HG02973 (cell line): ENCODE data around the gene JKAMP.
"Not testable (repeated sequence)": the region's sequence is repeated elsewhere in the genome, so short reads cannot be mapped to it uniquely, and the experiment has no call there.

Experiments
- ATAC-seq: cut with Tn5 transposase; IDR thresholded peaks from one replicate; pipeline ENCODE4 v1.9.1; 2021; ENCODE audit warnings: moderate library complexity; ENCODE audit not compliant: unreplicated experiment

The JKAMP gene

GRCh38 chr14:59483819-59484638 lies at the start of gene JKAMP, which contains the start of gene L3HYPDH:
Gene JKAMP, plus strand, starts transcription at chr14:59484517. Its CDS starts 73 bp downstream, at chr14:59484590.
Gene L3HYPDH, minus strand, starts transcription at chr14:59484408. Its CDS starts 92 bp downstream, at chr14:59484316.
- ATAC-seq = peak; percentile 86

GRCh38 chr14:59435101-59435500 lies 49.2 kb upstream of the JKAMP start:
- no peak for ATAC-seq

- no peak for ATAC-seq
These were observed 48.3 kb upstream of the JKAMP start for GRCh38 chr14:59435987-59436386.

GRCh38 chr14:59438195-59438647 lies 46.1 kb upstream of the JKAMP start:
- ATAC-seq = no peak

- ATAC-seq = no peak
These were observed 44.9 kb upstream of the JKAMP start for GRCh38 chr14:59439256-59439965.

- not testable (repeated sequence) for ATAC-seq
These were observed 35.6 kb upstream of the JKAMP start for GRCh38 chr14:59448673-59449072.

GRCh38 chr14:59450716-59451115 lies 33.6 kb upstream of the JKAMP start:
- no peak for ATAC-seq

GRCh38 chr14:59451849-59452248 lies 32.5 kb upstream of the JKAMP start:
- no peak for ATAC-seq

- ATAC-seq = no peak
These were observed 30.2 kb upstream of the JKAMP start for GRCh38 chr14:59454139-59454538.

- no peak for ATAC-seq
These were observed 28.9 kb upstream of the JKAMP start for GRCh38 chr14:59455411-59455810.

- no peak for ATAC-seq
These were observed 25.8 kb upstream of the JKAMP start for GRCh38 chr14:59458486-59458885.

- no peak for ATAC-seq
These were observed 23.9 kb upstream of the JKAMP start for GRCh38 chr14:59460378-59460777.

GRCh38 chr14:59461891-59462290 lies 22.4 kb upstream of the JKAMP start:
- ATAC-seq = no peak

- peak; percentile 14 for ATAC-seq
These were observed 20.4 kb upstream of the JKAMP start for GRCh38 chr14:59463787-59464485.

GRCh38 chr14:59464486-59465315 lies 19.6 kb upstream of the JKAMP start:
- peak; percentile 64 for ATAC-seq

GRCh38 chr14:59465316-59466135 lies 18.8 kb upstream of the JKAMP start, which contains the start of gene GPR135:
Gene GPR135, minus strand, starts transcription at chr14:59465380. Its CDS starts 154 bp downstream, at chr14:59465226.
- ATAC-seq = peak; percentile 28

GRCh38 chr14:59474172-59474571 lies 10.1 kb upstream of the JKAMP start:
- ATAC-seq = no peak

- ATAC-seq = no peak
These were observed 8.6 kb upstream of the JKAMP start for GRCh38 chr14:59475709-59476108.

- no peak for ATAC-seq
These were observed 5.8 kb upstream of the JKAMP start for GRCh38 chr14:59478540-59478939.
